ENCODE results near the gene JAKMIP2.

GRCh38 chr5:147578228-147579024, 204.1 kb downstream of the JAKMIP2 start:
- TF ChIP-seq CTCF (IDR thresholded peaks at IDR 0.05 in 4 of 5, conservative IDR thresholded peaks at IDR 0.05 in 1 of 5), result peak in 4 of 5 experiments; percentile 34 to 58 (median 42)
- no peak for TF ChIP-seq POLR2A (IDR thresholded peaks at IDR 0.05)

Data from gastrocnemius medialis (tissue), 4 donors.